ENCODE measurements around the gene RXRA.

DNA sequence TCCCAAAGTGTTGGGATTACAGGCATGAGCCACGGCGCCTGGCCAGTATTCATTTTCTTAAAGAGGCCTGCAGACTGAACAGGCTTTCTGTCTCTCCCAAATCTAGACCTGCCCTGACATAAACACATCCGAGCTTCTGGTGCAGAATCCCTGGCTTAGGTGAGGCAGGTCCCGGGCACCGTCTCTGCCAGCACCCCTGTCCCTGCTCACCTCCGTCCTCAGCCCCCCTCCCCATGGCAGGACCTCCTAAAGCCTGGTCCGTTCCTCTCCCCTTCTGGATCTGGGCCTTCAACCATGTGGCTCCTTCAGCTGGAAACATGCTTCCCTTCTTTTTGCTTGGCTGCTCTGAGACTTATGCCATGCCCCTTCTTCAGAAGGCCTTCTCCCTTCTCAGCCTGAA is 22.7 kb upstream of the RXRA start:
- TF ChIP-seq POLR2A (IDR thresholded peaks at IDR 0.05) (no peak), CTCF (IDR thresholded peaks at IDR 0.05) (no peak), POLR2AphosphoS5 (IDR thresholded peaks at IDR 0.05; ENCODE audit: insufficient read depth in 1 of 2, low read depth in 1 of 2) (no peak)

Data from vagina (tissue), 2 donors.